Measurements from ENCODE around the gene SLFN5. TPM values are rescaled to one million over a fixed set of nuclear protein-coding genes. Genes with fewer than 3 reads are reported as not detected.
"Not testable (repeated sequence)": the region's sequence is repeated elsewhere in the genome, so short reads cannot be mapped to it uniquely, and the experiment has no call there.

The SLFN5 gene
- 8.2 and 9.2 TPM in 2 replicates for total RNA-seq (2014; rRNA removed; shearing (Covaris generic))

DNA sequence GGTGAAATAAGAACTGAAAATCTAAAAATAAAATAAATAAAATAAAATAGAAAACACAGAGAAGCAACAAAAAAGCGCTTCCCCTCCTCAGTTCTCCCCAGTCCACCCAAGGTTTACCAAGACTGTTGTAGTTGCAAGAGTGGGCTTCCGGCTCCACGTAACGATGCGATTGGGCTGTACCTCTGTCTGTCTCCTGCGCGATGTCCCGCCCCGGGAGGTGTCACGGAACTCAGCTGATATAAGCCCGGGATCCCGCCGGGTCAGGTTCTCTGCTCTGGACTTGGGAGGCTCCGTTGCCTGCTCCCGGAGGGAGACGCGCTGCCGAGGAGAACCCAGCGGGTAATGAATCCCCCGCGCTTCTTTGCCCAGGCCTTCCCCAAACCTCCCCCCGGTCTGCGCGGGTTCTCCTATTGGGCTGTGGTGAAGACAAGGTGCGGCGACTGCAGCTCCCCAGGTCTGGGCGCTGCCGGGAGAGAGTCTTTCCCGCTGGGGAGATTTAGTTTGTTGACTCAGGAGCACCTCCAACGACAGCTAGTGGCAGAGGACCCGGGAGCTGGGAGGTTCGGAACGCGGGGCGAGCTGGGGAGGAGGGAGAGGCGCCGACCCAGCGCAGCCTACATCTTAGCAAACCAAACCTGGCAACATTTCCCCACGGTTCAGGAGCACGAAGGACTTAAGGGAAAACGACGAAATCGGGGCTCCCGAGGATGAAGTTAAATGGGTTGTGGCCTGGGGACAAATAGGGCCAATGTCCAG lies at the start of gene SLFN5:
Gene SLFN5, plus strand, starts transcription at position 268 of the 756 bp plus-strand sequence. CDS start 15,619 bp downstream, outside the sequence.
- Histone ChIP-seq H3K36me3 (replicated peaks; ENCODE audit: control insufficient read depth, insufficient read depth, low read length) (no peaks in the 10 kb centered on the region), H3K4me3 (ENCODE audit: insufficient read depth, low read depth, low read length) (peak within 1 kb of the TSS; percentile 80), H3K27me3 (ENCODE audit: control insufficient read depth, insufficient read depth, low read length) (no peaks in the 10 kb centered on the region; the same call in 1 of the 2 replicates)
- DNase-seq: peak; percentile 95

DNA sequence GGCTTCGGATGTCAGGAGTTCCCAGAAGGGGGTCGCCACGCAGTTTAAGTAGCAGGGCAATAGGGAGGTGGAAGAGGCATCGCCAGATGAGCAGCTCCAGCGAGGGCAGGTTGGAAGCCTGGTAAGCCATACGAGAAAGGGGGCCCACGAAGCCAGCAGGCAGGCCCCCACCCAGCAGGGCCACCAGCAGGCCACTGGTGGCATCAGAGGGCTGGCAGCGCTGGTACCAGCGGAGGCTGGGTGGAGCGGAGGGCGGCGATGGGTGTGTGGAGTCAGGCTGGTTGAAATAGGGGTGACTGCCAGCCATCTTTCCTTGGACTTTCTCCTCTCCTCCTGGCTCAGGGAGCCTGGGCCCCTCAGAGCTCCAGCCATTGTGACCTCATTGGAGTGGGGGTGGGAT lies 48.9 kb upstream of the SLFN5 start, which contains the start of gene SLC35G3:
Gene SLC35G3, minus strand, starts transcription at position 393 of the 400 bp plus-strand sequence. Its CDS starts 86 bp downstream, at position 307.
- DNase-seq; H3K27me3 ChIP-seq (ENCODE audit: control insufficient read depth, insufficient read depth, low read length); H3K36me3 ChIP-seq (replicated peaks; ENCODE audit: control insufficient read depth, insufficient read depth, low read length); H3K4me3 ChIP-seq (ENCODE audit: insufficient read depth, low read depth, low read length): not testable (repeated sequence)

DNA sequence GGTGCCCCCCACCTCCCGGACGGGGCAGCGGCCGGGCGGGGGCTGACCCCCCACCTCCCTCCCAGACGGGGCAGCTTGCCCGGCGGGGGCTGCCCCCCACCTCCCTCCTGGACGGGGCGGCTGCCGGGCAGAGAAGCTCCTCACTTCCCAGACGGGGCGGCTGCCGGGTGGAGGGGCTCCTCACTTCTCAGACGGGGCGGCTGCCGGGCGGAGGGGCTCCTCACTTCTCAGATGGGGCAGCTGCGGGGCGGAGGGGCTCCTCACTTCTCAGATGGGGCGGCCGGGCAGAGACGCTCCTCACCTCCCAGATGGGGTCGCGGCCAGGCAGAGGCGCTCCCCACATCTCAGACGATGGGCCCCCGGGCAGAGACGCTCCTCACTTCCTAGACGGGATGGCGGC lies 47.8 kb upstream of the SLFN5 start:
- H3K4me3 ChIP-seq (ENCODE audit: insufficient read depth, low read depth, low read length); H3K27me3 ChIP-seq (ENCODE audit: control insufficient read depth, insufficient read depth, low read length); H3K36me3 ChIP-seq (replicated peaks; ENCODE audit: control insufficient read depth, insufficient read depth, low read length); DNase-seq: not testable (repeated sequence)

DNA sequence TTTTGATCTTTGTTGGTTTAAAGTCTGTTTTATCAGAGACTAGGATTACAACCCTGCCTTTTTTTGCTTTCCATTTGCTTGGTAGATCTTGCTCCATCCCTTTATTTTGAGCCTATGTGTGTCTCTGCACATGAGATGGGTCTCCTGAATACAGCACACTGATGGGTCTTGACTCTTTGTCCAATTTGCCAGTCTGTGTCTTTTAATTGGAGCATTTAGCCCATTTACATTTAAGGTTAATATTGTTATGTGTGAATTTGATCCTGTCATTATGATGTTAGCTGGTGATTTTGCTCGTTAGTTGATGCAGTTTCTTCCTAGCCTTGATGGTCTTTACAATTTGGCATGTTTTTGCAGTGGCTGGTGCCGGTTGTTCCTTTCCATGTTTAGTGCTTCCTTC lies 40.3 kb upstream of the SLFN5 start:
- not testable (repeated sequence) for H3K27me3 ChIP-seq (ENCODE audit: control insufficient read depth, insufficient read depth, low read length); DNase-seq; H3K36me3 ChIP-seq (replicated peaks; ENCODE audit: control insufficient read depth, insufficient read depth, low read length); H3K4me3 ChIP-seq (ENCODE audit: insufficient read depth, low read depth, low read length)

DNA sequence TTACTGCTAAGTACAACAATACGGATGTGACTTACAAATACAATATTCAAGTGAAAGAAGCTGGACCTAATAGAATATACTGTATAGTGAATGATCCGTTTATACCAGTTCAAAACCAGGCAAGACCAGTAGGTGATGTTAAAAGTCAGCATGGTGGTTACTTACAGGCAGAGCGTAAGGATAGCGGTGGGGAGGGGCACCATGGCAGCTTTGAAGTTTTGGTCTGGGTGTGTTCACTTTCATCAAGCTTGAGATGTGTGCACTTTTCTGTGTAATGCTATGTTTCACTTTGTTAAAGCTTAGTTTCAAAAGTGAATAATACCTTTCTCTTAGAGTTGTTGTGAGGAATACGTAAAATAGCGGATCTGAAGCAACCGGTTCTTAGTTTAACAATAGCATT lies 32.1 kb upstream of the SLFN5 start:
- no peak for DNase-seq
- no peak overlapping the region for H3K4me3 ChIP-seq (ENCODE audit: insufficient read depth, low read depth, low read length)
- no peaks in the 10 kb centered on the region for H3K36me3 ChIP-seq (replicated peaks; ENCODE audit: control insufficient read depth, insufficient read depth, low read length)
- no peaks in the 10 kb centered on the region; the same call in 1 of the 2 replicates for H3K27me3 ChIP-seq (ENCODE audit: control insufficient read depth, insufficient read depth, low read length)

DNA sequence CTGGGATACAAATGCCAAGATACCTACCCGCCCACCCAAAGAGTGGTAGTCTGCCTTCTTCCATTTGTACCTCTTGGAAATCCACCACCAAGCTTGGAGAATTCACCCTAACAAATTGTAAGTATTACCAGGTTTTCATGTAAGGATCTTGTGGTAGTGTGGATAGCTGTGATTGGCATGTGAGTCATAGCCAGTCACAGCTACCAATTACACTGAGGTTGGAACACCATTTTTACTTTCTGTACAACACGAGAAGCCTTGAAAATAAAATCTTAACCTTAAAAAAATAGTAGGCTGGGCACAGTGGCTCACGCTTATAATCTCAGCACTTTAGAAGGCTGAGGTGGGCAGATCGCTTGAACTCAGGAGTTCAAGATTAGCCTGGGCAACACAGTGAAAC lies 30.2 kb upstream of the SLFN5 start:
- Histone ChIP-seq H3K27me3 (ENCODE audit: control insufficient read depth, insufficient read depth, low read length) (no peaks in the 10 kb centered on the region; the same call in 1 of the 2 replicates), H3K36me3 (replicated peaks; ENCODE audit: control insufficient read depth, insufficient read depth, low read length) (no peaks in the 10 kb centered on the region), H3K4me3 (ENCODE audit: insufficient read depth, low read depth, low read length) (no peak overlapping the region)
- no peak for DNase-seq

DNA sequence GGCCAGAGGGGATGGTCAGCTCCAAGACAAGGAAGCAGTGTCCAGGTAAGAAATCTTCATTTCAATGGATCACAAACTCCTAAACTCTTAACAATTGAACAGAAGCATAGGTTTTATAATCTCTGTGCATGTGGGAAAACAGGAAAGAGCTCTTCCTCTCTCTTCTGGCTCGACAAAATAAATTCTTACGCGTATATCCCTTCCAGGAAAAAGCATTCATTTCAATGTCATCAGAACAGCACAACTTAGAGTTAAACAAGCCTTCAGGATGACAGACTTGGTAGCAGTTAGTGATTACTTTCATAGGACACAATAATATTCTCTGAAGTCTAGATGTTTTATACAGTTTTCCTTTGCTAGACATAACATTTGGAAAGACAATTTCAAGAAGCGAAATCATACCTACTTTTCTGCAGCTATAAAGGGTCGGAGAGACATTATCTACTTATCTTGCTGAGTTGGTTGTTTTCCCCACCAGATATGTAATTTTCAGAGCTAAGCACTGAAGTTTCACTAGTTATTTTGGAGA lies 29.4 kb upstream of the SLFN5 start:
- H3K4me3 ChIP-seq (ENCODE audit: insufficient read depth, low read depth, low read length): no peak overlapping the region
- no peak for DNase-seq

DNA sequence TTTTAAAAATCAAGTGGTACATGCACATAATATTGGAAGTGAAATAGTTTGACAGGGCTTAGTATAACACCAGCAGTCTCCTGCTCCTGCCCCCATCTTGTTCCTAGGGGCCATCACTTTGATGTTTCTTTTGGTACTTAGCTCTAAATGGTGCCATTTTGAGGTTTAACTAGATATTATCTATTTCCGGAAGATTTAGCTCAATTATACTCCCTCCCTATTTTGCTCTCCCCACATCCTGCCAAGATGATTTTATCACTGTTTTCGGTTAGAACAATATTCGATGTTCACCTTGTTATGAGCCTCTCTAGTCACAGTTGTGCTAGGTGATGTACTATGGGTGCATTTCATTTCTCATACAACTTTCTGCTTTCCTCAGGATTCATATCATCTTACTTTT lies 28.7 kb upstream of the SLFN5 start:
- no peak for DNase-seq
- H3K4me3 ChIP-seq (ENCODE audit: insufficient read depth, low read depth, low read length): no peak overlapping the region
- no peaks in the 10 kb centered on the region for H3K36me3 ChIP-seq (replicated peaks; ENCODE audit: control insufficient read depth, insufficient read depth, low read length)
- H3K27me3 ChIP-seq (ENCODE audit: control insufficient read depth, insufficient read depth, low read length): no peaks in the 10 kb centered on the region; the same call in 1 of the 2 replicates

More for the DNA sequence above, 29.4 kb upstream of the SLFN5 start:
- Histone ChIP-seq H3K27me3 (ENCODE audit: control insufficient read depth, insufficient read depth, low read length) (no peaks in the 10 kb centered on the region; the same call in 1 of the 2 replicates), H3K36me3 (replicated peaks; ENCODE audit: control insufficient read depth, insufficient read depth, low read length) (no peaks in the 10 kb centered on the region)

DNA sequence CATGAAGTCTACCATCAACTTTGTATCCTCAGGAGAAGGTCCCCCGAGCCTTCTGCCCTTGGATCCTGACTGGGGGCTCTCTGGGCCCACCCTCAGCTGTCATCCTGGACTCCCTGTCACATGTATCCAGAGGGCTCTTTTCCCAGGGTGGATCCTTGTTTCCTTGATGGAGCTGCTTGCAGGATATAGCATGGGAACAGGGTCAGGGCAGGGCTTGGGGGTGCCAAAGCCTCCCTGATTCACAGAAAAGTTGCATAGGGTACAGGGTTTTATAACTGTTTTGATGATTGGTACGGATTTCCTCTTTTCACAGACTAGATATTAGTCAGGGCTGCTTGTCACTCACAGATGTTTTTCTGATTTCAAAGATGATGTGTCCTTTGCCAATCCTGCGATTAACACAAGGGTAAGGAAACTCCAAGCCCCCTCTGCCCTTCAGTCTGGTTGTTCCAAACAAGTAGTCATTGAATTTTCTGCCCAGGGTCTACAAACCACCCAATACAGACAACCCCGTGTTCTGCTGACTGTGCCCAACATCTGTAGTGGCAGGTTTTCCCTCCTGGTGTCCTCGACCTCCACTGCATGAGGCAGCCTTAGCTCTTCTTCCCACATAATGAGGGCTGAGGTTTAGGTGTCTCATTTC lies 28.1 kb upstream of the SLFN5 start:
- DNase-seq: no peak

DNA sequence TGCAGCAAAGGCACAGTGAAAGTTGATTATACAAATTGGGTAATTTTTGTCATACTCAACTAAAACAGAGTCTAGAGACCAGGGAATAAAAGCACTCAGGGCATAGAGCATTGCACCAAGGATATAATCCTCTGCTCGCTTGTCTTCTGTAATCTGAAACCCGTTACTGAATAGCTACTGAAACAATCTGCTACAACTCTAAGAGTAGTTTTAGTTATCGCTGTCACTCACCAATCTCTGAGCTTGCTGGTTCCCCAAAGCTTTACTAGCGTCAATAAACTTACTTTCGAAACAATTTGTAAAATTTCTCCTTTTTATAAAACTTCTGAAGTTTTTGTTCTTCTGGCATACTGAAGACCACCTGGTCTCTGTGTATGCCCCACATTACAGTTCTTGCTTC lies 25.8 kb upstream of the SLFN5 start:
- no peaks in the 10 kb centered on the region for H3K36me3 ChIP-seq (replicated peaks; ENCODE audit: control insufficient read depth, insufficient read depth, low read length)
- H3K27me3 ChIP-seq (ENCODE audit: control insufficient read depth, insufficient read depth, low read length): no peaks in the 10 kb centered on the region; the same call in 1 of the 2 replicates
- no peak for DNase-seq
- no peak overlapping the region for H3K4me3 ChIP-seq (ENCODE audit: insufficient read depth, low read depth, low read length)

More for the DNA sequence above, 28.1 kb upstream of the SLFN5 start:
- Histone ChIP-seq H3K4me3 (ENCODE audit: insufficient read depth, low read depth, low read length) (no peak overlapping the region), H3K36me3 (replicated peaks; ENCODE audit: control insufficient read depth, insufficient read depth, low read length) (no peaks in the 10 kb centered on the region), H3K27me3 (ENCODE audit: control insufficient read depth, insufficient read depth, low read length) (no peaks in the 10 kb centered on the region; the same call in 1 of the 2 replicates)

DNA sequence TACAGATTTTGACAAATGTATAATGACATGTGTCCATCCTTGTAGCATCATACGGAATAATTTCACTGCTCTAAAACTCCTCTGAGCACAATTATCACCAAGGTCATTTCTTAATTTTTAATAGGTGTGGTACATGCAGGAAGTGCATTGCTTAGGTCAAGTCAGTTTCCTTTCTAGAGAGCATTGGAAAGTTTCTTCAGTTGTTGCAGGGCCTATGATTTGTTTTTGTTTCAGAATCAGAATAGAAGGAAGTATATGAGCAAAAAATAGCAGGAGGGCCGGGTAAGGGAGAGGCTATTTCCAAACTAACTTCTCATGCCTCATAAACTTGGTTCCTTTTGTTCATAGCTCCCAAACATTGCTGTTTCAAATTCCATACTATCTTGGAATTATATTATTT lies 24.0 kb upstream of the SLFN5 start:
- H3K4me3 ChIP-seq (ENCODE audit: insufficient read depth, low read depth, low read length): no peak overlapping the region
- DNase-seq: no peak
- H3K27me3 ChIP-seq (ENCODE audit: control insufficient read depth, insufficient read depth, low read length): no peaks in the 10 kb centered on the region; the same call in 1 of the 2 replicates
- H3K36me3 ChIP-seq (replicated peaks; ENCODE audit: control insufficient read depth, insufficient read depth, low read length): no peaks in the 10 kb centered on the region

DNA sequence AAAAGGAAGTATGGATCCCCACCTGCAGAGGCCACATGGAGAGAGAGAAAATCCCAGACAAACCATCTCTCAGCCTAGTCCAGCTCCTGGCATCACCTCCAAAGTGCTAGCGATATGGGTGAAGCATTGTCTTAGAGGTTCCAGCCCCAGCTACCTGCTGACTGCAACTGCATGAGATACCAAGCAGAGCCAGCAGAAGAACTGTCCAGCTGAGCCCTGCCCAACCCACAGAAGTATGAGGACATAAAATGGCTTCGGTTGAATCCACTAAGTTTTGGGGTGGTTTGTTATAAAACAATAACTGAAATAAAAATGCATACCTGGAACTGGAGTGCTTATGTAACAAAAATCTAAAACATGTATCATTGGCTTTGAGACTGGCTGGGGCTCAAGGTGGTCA lies 20.4 kb upstream of the SLFN5 start:
- DNase-seq: no peak
- H3K4me3 ChIP-seq (ENCODE audit: insufficient read depth, low read depth, low read length): no peak overlapping the region
- H3K27me3 ChIP-seq (ENCODE audit: control insufficient read depth, insufficient read depth, low read length): no peaks in the 10 kb centered on the region
- no peaks in the 10 kb centered on the region for H3K36me3 ChIP-seq (replicated peaks; ENCODE audit: control insufficient read depth, insufficient read depth, low read length)

DNA sequence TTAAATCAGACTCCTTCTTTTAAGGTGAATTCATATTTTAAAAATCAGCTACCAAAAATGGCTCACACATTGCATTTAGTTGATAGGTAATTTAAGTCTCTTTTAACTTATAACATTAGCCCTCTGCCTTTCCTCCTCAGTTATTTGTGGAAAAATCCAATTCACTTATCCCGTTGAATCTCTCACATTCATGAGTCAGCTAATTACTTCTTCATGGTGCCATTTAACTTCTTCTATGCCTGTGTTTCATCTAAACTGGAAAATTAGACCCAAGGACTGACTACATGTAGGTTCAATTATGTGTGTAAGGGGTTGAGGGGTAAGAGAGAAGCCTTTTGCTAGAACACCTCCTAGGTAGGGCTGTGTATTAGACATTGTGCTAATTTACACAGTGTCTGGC lies 18.4 kb upstream of the SLFN5 start:
- Histone ChIP-seq H3K4me3 (ENCODE audit: insufficient read depth, low read depth, low read length) (no peak overlapping the region), H3K27me3 (ENCODE audit: control insufficient read depth, insufficient read depth, low read length) (no peaks in the 10 kb centered on the region), H3K36me3 (replicated peaks; ENCODE audit: control insufficient read depth, insufficient read depth, low read length) (no peaks in the 10 kb centered on the region)
- DNase-seq: no peak

DNA sequence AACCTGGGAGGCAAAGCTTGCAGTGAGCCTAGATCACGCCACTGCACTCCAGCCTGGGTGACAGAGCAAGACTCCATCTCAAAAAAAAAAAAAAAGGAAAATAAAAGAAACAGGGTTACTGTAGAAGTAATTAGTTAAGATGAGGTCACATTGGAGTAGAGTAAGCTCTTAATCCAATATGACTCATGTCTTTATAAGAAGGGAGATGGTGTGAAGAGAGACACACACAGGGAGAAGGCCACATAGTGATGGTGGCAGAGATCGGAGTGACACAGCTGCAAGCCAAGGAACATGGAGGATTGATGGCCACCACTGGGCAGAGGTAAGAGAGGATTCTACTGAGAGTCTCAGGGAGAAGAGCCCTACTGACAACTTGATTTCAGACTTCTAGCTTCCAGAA lies 15.3 kb upstream of the SLFN5 start:
- DNase-seq: no peak
- Histone ChIP-seq H3K36me3 (replicated peaks; ENCODE audit: control insufficient read depth, insufficient read depth, low read length) (no peaks in the 10 kb centered on the region), H3K4me3 (ENCODE audit: insufficient read depth, low read depth, low read length) (no peak overlapping the region), H3K27me3 (ENCODE audit: control insufficient read depth, insufficient read depth, low read length) (no peaks in the 10 kb centered on the region)

DNA sequence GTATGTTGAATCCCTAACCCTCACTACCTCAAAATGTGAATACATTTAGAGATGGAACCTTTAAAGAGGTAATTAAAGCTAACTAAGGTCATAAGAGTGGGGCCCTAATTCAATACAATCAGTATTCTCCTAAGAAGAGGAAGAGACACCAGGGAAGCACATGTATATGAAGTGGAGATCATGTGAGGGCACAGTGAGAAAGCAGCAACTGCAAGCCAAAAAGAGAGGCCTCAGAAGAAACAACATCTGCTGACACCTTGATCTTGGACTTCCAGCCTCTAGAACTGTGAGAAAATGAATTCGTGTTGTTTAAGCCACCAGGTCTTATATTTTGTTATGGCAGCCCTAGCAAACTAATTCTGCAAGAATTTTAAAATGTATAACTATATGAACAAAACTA lies 13.2 kb upstream of the SLFN5 start:
- H3K27me3 ChIP-seq (ENCODE audit: control insufficient read depth, insufficient read depth, low read length): no peaks in the 10 kb centered on the region
- no peak overlapping the region for H3K4me3 ChIP-seq (ENCODE audit: insufficient read depth, low read depth, low read length)
- no peaks in the 10 kb centered on the region for H3K36me3 ChIP-seq (replicated peaks; ENCODE audit: control insufficient read depth, insufficient read depth, low read length)
- no peak for DNase-seq
